Measurements from ENCODE around the gene RETREG1.
"Not testable (repeated sequence)": the region's sequence is repeated elsewhere in the genome, so short reads cannot be mapped to it uniquely, and the experiment has no call there.

Gene RETREG1

DNA sequence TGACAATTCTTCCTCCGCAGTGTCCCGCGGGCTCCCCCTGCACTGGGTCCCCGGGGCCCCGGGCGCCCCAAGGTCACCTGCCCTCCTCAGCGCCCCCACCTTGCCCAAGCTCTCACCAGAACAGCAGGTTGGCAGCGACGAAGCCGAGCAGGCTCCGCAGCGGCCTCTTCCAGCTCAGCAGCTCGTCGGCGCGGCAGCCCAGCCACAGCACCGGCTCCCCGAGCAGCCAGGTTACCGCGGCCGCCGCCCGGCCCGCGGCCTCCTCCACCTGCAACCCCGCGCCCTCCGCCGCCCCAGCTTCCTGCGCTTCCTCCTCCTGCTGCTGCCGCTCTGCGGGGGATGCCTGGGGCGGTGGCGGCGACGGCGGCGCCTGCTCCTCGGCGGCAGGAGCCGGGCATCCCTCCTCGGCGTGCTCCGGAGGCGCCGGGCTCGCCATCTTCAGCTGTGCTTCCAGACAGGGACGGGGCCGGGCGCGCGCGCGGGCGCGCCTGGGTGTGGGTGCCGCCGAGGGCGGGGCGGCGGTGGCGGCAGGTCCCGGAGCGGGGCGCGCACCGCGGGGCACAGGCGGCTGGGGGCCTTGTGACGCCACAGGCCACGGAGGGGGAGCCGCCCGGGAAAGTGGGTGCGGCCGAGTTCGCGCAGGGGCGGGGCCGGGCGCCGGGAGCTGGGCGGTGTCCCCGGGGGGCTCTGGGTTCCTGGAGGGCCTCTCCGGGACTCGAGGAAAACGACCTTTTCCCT is at the start of gene RETREG1:
Gene RETREG1, minus strand, starts transcription at position 462 of the 738 bp plus-strand sequence. Its CDS starts 26 bp downstream, at position 436.
- FAIRE-seq = peak; percentile 84
- DNase-seq (ENCODE audit: low spot score) = peak; percentile 85

DNA sequence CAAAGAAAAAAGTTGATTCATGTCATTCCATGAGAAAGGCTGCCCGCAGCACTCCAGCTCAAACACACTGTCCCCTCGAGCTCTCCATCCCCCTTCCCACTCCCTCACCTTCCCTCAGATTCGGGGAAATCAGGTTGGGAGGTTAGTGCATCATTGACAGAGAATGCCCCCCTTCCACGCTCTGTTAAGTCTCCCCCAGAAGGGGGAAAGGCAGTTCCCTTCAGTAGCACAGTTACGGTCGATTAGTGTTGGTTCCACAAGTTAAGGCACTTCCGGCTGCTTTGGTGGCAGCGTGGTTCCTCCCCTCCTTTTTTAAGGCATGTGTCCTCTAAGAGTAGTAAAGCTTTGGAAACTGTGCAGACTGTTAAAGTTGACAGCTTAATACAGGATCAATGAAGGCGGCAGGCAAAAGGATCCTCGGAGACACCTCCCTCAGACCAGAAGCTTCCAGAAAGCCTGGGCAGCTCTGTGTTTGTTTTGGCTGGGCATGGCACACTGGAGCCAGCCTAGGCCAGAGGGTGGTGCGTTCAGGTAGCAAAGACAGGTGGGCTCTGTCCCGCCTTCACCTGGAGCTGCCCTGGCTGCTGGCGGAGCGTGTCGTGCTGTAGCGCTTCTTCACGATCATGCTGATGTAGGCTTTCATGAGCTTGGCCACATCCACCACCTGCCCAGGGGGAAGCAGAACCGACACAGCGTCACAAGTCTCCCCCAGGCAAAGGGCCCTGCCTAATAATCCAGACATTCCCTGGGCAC is 49.5 kb upstream of the RETREG1 start:
- FAIRE-seq = peak; percentile 56

DNA sequence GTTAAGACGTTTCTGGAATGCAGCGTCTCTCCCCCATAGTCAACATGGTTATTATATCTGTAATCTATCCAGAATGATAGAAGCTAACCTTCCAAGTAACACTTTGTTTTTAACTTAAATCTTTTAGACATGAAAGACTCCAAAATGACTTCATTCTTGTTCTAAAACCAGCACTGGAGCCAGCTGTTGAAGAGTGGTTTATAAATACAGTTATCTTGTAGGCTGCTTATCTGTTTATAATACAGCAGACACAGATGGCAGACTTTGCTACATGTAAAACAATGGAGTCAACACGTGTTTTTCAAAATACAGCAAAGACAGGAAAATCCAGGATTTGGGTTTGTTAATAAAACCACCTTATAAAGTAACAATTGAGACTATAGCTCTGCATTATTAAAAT is 48.8 kb upstream of the RETREG1 start:
- no peak for FAIRE-seq
- no peak for DNase-seq (ENCODE audit: low spot score)

More for the DNA sequence above, 49.5 kb upstream of the RETREG1 start:
- DNase-seq (ENCODE audit: low spot score) = no peak

DNA sequence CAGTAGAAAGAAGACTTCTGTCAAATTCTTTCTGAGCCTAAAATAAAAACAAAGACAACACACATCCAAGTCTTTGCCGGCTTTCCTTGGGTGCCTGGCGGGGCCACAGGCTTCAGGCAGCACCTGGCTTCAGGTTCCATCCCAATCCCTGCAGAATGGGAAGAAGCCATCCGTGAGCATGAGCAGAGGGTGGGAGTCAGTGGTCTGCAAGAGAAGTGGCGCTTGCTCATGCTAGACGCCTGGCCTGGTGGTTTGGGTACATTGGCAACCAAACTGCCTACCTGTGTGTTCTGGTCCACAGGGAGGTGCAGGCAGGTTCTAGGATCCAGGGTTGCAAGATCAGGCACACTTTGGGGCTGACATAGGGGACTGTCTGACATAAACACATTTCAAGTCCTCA is 47.6 kb upstream of the RETREG1 start:
- no peak for DNase-seq (ENCODE audit: low spot score)
- no peak for FAIRE-seq

- FAIRE-seq = no peak
- no peak for DNase-seq (ENCODE audit: low spot score)
Measured at GRCh38 chr5:16663840-16664239, 47.0 kb upstream of the RETREG1 start.

DNA sequence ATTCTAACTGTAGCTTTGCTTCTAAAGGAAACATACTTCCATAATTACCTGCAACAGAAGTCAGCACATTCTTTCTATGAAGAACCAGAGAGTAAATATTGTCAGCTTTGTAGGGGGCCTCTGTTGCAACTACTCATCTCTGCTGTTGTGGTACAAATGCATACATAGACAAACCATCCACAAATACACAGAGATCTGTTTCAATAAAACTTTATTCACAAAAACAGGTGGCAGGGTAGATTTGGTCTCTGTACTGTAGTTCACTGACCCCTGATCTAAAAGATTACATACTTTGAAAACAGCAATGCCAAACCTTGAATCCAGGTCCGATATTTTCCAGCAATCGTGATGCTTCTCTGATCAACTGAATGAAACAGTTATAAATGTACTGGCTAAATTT is 44.9 kb upstream of the RETREG1 start:
- DNase-seq (ENCODE audit: low spot score) = no peak

DNA sequence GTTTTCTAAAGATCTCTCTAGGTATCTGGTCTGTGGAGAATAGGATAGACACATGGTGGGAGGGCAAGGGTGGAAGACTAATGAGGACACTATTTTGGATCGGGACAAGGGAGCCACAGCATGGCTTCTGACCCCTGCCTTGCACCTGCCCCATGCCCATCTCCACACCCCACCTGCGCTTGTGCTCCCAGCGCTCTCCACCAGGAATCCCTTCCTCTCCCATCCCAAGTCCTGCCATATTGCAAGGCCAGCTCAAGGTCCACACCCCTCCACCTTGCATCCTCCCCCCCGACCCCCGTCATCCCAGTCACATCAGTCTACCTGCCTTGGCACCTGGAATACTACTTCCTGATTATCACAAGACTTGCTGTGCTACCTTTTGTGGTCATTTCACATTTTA is 44.2 kb upstream of the RETREG1 start:
- no peak for FAIRE-seq
- DNase-seq (ENCODE audit: low spot score) = no peak

More for the DNA sequence above, 44.9 kb upstream of the RETREG1 start:
- FAIRE-seq = no peak

- DNase-seq (ENCODE audit: low spot score) = no peak
- no peak for FAIRE-seq
Measured at GRCh38 chr5:16659536-16659935, 42.7 kb upstream of the RETREG1 start.

GRCh38 chr5:16656561-16657191 is 39.9 kb upstream of the RETREG1 start:
- DNase-seq (ENCODE audit: low spot score) = no peak

DNA sequence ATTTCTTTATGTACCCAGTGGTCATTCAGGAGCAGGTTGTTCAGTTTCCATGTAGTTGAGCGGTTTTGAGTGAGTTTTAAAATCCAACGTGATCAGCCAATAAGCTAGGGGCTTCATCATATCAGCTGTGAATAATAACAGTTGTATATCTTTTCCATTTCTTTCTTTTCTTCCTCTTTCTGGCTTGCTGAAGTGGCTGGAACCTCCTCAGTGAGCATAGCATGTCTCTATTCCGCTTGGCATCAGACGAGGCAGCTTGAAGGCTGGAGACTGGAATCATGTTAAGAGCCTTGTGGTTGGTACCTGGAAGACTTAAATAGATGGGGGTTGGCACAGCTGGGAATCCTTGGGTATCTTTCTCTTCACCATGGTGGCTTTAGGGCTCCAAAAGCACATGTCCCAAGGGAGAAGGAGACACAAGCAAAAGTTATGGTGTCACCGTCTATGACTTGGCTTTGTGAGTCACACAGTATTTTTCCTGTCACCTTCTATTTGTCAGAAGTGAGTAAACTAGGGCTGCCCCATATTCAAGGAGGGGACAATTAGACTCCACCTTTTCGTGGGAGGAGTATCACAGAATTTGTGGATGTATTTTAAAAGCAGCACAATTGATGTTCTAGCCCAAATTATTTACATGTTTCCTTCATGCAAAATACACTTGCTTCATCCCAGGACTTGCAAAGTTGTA is 38.0 kb upstream of the RETREG1 start:
- FAIRE-seq (no peak), DNase-seq (ENCODE audit: low spot score) (no peak)

More at GRCh38 chr5:16656561-16657191, 39.9 kb upstream of the RETREG1 start:
- FAIRE-seq = no peak

- not testable (repeated sequence) for FAIRE-seq; DNase-seq (ENCODE audit: low spot score)
Measured at GRCh38 chr5:16648739-16649138, 31.9 kb upstream of the RETREG1 start.

GRCh38 chr5:16644301-16644889 is 27.6 kb upstream of the RETREG1 start:
- DNase-seq (ENCODE audit: low spot score) (no peak), FAIRE-seq (no peak)

- DNase-seq (ENCODE audit: low spot score) (no peak), FAIRE-seq (no peak)
Measured at GRCh38 chr5:16642867-16643266, 26.1 kb upstream of the RETREG1 start.

DNA sequence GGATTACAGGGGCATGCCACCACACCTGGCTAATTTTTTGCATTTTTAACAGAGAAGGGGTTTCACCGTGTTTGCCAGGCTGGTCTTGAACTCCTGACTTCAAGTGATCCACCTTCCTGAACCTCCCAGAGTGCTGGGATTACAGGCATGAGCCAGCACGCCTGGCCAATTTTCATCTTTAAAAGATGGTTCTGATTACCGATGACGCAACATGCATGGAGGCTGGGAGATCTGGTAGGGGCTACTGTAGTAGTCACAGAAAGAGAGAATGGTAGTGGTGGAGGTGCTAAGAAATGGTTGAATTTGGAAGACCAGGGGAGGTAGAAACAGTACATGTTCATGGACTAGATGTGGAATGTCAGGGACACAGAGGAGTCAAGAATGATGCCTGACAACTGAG is 22.4 kb upstream of the RETREG1 start:
- no peak for FAIRE-seq
- DNase-seq (ENCODE audit: low spot score) = no peak

DNA sequence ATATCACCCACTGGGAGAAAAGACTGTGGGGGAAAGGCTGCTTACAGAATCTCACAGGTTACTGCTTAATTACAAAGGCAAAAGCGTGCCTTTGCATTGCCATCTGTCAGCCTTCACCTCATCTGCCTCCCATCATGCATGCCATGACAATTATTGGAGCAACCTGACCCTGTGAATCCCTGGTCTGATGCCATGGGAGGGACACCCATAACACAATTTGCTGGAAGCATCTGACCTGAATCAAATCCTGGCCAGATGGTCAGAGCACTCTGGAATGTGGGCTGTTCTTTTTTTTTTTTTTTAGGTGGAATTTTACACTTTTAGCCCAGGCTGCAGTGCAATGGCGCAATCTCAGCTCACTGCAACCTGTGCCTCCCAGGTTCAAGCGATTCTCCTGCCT is 11.6 kb upstream of the RETREG1 start:
- no peak for FAIRE-seq
- no peak for DNase-seq (ENCODE audit: low spot score)

GRCh38 chr5:16626696-16627264 is 10.0 kb upstream of the RETREG1 start:
- no peak for DNase-seq (ENCODE audit: low spot score)
- FAIRE-seq = no peak

GRCh38 chr5:16625096-16625495 is 8.3 kb upstream of the RETREG1 start:
- DNase-seq (ENCODE audit: low spot score) (no peak), FAIRE-seq (no peak)

- no peak for FAIRE-seq
Measured at GRCh38 chr5:16619136-16619535, 2.3 kb upstream of the RETREG1 start.

GRCh38 chr5:16618138-16618897 is 1.5 kb upstream of the RETREG1 start:
- DNase-seq (ENCODE audit: low spot score) = no peak
- FAIRE-seq = no peak

More at GRCh38 chr5:16619136-16619535, 2.3 kb upstream of the RETREG1 start:
- no peak for DNase-seq (ENCODE audit: low spot score)
